Measurements from ENCODE around the gene AGFG2. TPM values are rescaled to one million over a fixed set of nuclear protein-coding genes. Genes with fewer than 3 reads are reported as not detected.
A peak's percentile ranks its signal among the peaks of the same experiment; 100 is the strongest.

The AGFG2 gene
- total and polyA plus RNA-seq, 10 of the 15 experiments (the other 5 are each of a cell fraction or from before 2014, with no cell fraction given): 0.90 to 71.5 (median 25.4) TPM

DNA sequence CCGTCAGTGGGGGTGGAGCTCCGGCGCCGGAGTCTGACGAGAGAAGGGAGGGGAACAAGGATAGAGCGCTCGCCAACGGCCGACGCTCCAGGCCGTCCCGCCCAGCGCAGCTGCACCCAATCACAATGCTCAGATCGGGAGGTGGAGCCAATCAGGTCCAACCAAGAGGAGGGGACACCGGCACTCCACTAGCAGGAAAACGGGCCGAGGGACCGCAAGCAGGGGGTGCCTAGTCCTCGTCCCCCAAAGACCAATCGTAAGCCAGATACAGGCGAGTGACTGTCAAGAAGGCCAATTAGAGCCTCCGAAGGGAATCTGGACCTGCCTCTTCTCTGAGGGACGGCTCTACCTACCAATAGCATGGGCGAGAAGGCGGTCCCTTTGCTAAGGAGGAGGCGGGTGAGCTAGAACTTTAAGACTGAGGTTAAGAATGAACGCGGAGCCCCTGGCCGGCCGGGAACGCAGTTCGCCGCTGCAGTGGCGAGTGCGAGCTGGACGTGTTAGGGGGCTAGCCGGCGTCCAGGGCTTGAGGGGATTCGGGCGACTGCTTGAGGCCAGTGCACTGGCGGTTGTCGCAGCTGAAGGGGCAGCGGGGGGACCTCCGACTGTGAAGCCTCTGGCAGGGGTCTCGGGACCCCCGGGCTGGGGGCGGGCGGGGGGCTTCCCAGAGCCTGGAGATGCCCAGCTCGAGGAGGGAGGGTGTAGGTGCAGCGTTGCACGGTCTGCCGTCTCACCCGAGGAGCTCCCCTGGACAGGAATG lies 47.4 kb downstream of the AGFG2 start, which contains the start of gene FBXO24 (continued):
- TF ChIP-seq IKZF1 (conservative IDR thresholded peaks at IDR 0.05): peak; percentile 21
- TF ChIP-seq STAT1 (conservative IDR thresholded peaks at IDR 0.05): no peak
- TF ChIP-seq NFYB (IDR thresholded peaks at IDR 0.05; ENCODE audit: insufficient read depth, low read depth, low read length): peak; percentile 95
- TF ChIP-seq, protein P1, sequence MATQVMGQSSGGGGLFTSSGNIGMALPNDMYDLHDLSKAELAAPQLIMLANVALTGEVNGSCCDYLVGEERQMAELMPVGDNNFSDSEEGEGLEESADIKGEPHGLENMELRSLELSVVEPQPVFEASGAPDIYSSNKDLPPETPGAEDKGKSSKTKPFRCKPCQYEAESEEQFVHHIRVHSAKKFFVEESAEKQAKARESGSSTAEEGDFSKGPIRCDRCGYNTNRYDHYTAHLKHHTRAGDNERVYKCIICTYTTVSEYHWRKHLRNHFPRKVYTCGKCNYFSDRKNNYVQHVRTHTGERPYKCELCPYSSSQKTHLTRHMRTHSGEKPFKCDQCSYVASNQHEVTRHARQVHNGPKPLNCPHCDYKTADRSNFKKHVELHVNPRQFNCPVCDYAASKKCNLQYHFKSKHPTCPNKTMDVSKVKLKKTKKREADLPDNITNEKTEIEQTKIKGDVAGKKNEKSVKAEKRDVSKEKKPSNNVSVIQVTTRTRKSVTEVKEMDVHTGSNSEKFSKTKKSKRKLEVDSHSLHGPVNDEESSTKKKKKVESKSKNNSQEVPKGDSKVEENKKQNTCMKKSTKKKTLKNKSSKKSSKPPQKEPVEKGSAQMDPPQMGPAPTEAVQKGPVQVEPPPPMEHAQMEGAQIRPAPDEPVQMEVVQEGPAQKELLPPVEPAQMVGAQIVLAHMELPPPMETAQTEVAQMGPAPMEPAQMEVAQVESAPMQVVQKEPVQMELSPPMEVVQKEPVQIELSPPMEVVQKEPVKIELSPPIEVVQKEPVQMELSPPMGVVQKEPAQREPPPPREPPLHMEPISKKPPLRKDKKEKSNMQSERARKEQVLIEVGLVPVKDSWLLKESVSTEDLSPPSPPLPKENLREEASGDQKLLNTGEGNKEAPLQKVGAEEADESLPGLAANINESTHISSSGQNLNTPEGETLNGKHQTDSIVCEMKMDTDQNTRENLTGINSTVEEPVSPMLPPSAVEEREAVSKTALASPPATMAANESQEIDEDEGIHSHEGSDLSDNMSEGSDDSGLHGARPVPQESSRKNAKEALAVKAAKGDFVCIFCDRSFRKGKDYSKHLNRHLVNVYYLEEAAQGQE (IDR thresholded peaks at IDR 0.05; ENCODE audit: low read depth, low read length): no peak
- TF ChIP-seq CBX3 (IDR thresholded peaks at IDR 0.05; ENCODE audit: borderline replicate concordance, low read depth): no peak
- TF ChIP-seq ETV6 (conservative IDR thresholded peaks at IDR 0.05 in 1 of 2, IDR thresholded peaks at IDR 0.05 in 1 of 2; ENCODE audit: borderline replicate concordance in 1 of 2, low read depth in 1 of 2): no peak
- TF ChIP-seq HDAC2 (IDR thresholded peaks at IDR 0.05): no peak
- peak; percentile 99 for TF ChIP-seq FOS (IDR thresholded peaks at IDR 0.05; ENCODE audit: borderline replicate concordance, extremely low read depth, insufficient read length)
- TF ChIP-seq, protein P2, sequence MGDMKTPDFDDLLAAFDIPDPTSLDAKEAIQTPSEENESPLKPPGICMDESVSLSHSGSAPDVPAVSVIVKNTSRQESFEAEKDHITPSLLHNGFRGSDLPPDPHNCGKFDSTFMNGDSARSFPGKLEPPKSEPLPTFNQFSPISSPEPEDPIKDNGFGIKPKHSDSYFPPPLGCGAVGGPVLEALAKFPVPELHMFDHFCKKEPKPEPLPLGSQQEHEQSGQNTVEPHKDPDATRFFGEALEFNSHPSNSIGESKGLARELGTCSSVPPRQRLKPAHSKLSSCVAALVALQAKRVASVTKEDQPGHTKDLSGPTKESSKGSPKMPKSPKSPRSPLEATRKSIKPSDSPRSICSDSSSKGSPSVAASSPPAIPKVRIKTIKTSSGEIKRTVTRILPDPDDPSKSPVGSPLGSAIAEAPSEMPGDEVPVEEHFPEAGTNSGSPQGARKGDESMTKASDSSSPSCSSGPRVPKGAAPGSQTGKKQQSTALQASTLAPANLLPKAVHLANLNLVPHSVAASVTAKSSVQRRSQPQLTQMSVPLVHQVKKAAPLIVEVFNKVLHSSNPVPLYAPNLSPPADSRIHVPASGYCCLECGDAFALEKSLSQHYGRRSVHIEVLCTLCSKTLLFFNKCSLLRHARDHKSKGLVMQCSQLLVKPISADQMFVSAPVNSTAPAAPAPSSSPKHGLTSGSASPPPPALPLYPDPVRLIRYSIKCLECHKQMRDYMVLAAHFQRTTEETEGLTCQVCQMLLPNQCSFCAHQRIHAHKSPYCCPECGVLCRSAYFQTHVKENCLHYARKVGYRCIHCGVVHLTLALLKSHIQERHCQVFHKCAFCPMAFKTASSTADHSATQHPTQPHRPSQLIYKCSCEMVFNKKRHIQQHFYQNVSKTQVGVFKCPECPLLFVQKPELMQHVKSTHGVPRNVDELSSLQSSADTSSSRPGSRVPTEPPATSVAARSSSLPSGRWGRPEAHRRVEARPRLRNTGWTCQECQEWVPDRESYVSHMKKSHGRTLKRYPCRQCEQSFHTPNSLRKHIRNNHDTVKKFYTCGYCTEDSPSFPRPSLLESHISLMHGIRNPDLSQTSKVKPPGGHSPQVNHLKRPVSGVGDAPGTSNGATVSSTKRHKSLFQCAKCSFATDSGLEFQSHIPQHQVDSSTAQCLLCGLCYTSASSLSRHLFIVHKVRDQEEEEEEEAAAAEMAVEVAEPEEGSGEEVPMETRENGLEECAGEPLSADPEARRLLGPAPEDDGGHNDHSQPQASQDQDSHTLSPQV (IDR thresholded peaks at IDR 0.05): no peak
- no peak for TF ChIP-seq NR2C1 (IDR thresholded peaks at IDR 0.05)
- TF ChIP-seq, protein P3, sequence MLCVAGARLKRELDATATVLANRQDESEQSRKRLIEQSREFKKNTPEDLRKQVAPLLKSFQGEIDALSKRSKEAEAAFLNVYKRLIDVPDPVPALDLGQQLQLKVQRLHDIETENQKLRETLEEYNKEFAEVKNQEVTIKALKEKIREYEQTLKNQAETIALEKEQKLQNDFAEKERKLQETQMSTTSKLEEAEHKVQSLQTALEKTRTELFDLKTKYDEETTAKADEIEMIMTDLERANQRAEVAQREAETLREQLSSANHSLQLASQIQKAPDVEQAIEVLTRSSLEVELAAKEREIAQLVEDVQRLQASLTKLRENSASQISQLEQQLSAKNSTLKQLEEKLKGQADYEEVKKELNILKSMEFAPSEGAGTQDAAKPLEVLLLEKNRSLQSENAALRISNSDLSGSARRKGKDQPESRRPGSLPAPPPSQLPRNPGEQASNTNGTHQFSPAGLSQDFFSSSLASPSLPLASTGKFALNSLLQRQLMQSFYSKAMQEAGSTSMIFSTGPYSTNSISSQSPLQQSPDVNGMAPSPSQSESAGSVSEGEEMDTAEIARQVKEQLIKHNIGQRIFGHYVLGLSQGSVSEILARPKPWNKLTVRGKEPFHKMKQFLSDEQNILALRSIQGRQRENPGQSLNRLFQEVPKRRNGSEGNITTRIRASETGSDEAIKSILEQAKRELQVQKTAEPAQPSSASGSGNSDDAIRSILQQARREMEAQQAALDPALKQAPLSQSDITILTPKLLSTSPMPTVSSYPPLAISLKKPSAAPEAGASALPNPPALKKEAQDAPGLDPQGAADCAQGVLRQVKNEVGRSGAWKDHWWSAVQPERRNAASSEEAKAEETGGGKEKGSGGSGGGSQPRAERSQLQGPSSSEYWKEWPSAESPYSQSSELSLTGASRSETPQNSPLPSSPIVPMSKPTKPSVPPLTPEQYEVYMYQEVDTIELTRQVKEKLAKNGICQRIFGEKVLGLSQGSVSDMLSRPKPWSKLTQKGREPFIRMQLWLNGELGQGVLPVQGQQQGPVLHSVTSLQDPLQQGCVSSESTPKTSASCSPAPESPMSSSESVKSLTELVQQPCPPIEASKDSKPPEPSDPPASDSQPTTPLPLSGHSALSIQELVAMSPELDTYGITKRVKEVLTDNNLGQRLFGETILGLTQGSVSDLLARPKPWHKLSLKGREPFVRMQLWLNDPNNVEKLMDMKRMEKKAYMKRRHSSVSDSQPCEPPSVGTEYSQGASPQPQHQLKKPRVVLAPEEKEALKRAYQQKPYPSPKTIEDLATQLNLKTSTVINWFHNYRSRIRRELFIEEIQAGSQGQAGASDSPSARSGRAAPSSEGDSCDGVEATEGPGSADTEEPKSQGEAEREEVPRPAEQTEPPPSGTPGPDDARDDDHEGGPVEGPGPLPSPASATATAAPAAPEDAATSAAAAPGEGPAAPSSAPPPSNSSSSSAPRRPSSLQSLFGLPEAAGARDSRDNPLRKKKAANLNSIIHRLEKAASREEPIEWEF (IDR thresholded peaks at IDR 0.05; ENCODE audit: insufficient replicate concordance, low read depth, low read length): no peak
- TF ChIP-seq KAT2A (conservative IDR thresholded peaks at IDR 0.05; ENCODE audit: control insufficient read depth, low read depth, low read length): no peak
- TF ChIP-seq ZNF207 (IDR thresholded peaks at IDR 0.05; ENCODE audit: borderline replicate concordance): 0 out of 2 replicates have a peak, but pooled peaks have one; percentile 1
- no peak for TF ChIP-seq RAD21 (IDR thresholded peaks at IDR 0.05; ENCODE audit: insufficient read depth, low read depth, low read length)
- 0 out of 2 replicates have a peak, but pooled peaks have one; percentile 3 for TF ChIP-seq TBL1XR1 (IDR thresholded peaks at IDR 0.05; ENCODE audit: low read depth, low read length)
- 0 out of 2 replicates have a peak, but pooled peaks have one; percentile 24 for TF ChIP-seq FOXM1 (IDR thresholded peaks at IDR 0.05; ENCODE audit: low read depth, low read length)

All from GM12878 (cell line).